Astrocyte (in vitro differentiated cells and primary cell): ENCODE data around the gene NPHP4.

Experiments
- CTCF ChIP-seq: IDR thresholded peaks from 2 replicates; pipeline ENCODE4 v1.5.1; 2011; ENCODE audit warnings: low read depth, mild to moderate bottlenecking, inconsistent platforms, low read length, moderate library complexity; ENCODE audit not compliant: insufficient read depth
- EZH2 ChIP-seq: IDR thresholded peaks from 2 replicates; pipeline ENCODE4 v1.6.1; 2012; ENCODE audit warnings: mild to moderate bottlenecking, low read length, inconsistent platforms; ENCODE audit not compliant: insufficient read depth

- TF ChIP-seq CTCF: no peak
- no peak for TF ChIP-seq EZH2
These were observed 57.2 kb downstream of the NPHP4 start for GRCh38 chr1:5935026-5935425.
